ENCODE data around the gene DNTT. TPM values are rescaled to one million over a fixed set of nuclear protein-coding genes. Genes with fewer than 3 reads are reported as not detected.

Gene DNTT
- total RNA-seq, 1 experiment from 2014 or later = not detected

DNA sequence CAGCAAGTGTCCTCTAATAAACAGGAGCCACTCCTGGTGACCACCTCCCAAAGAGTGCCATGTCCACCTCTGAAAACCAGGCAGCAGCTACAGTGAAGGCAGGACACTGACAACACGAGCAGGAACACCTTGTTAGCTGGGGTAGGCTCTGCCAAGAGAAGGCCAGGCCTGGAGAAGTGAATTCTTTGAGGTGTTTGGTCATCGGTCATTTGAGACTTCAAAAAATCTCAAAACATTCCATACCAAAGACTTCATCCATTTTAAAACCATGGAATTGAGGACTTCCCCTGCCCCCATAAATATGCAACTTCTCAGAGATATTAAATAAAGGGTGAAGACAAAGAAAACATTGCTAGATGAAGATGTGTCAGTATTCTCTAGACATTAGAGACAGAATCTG lies 82.9 kb downstream of the DNTT start:
- no peak for DNase-seq (ENCODE audit: low read depth, low spot score)
- in situ Hi-C loops (cut with HindIII; ENCODE audit: low pct_unique_long_range_greater_than_20kb, low sequenced_read_pairs) = no loop called here

DNA sequence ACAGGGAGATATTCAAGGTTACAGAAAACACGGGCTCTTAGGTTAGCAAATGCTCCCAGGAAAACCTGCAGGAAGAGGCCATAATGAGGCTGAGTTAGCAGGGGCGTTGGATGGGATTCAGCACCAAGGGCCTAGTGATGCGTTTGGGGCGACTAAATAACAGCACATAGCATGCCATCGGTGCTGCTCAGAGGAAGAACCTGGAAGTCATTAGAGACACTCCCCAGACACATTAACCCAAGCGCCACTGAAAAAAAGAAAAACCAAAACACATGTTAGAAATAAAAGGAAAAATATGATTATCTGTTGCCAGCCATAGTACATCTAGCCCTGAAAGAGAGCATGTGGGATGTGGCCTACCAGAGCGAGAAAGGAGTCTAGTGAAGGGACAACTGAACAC lies 83.4 kb downstream of the DNTT start:
- in situ Hi-C loops (cut with HindIII; ENCODE audit: low pct_unique_long_range_greater_than_20kb, low sequenced_read_pairs) = no loop called here
- no peak for DNase-seq (ENCODE audit: low read depth, low spot score)

Other genes starting within 250 kb of the DNTT start
- 15.8 and 17.3 TPM in 2 replicates for gene ZNF518A, start 174.1 kb upstream of the DNTT start, total RNA-seq (2014; rRNA removed; shearing (Covaris generic))
- gene BLNK, start 32.9 kb upstream of the DNTT start, total RNA-seq (2014; rRNA removed; shearing (Covaris generic)) = not detected in 2 replicates
- gene OPALIN, start 54.6 kb downstream of the DNTT start, total RNA-seq (2014; rRNA removed; shearing (Covaris generic)) = not detected in 2 replicates
- gene TLL2, start 209.5 kb downstream of the DNTT start, total RNA-seq (2014; rRNA removed; shearing (Covaris generic)) = 0.08 and 0.11 TPM in 2 replicates

Measured in SK-MEL-5 (cell line).